ENCODE measurements around the gene NAALAD2. TPM values are rescaled to one million over a fixed set of nuclear protein-coding genes. Genes with fewer than 3 reads are reported as not detected.
"Not testable (repeated sequence)": the region's sequence is repeated elsewhere in the genome, so short reads cannot be mapped to it uniquely, and the experiment has no call there.

NAALAD2 gene
- total and polyA plus RNA-seq, 2 donors (not counting 1 experiment from before 2014, with no cell fraction given), result not detected

GRCh38 chr11:90167704-90168103 is 33.2 kb downstream of the NAALAD2 start:
- H2AFZ ChIP-seq (ENCODE audit: insufficient read depth, low read depth, low read length, poor library complexity, severe bottlenecking); H3K4me3 ChIP-seq (ENCODE audit: control extremely low read depth in 1 of 5, extremely low read depth in 1 of 5, insufficient read depth in 1 of 5, low read depth in 2 of 5, low read length in 4 of 5); ATAC-seq (ENCODE audit: low read depth); H3K27me3 Mint-ChIP-seq; H3K27me3 ChIP-seq (replicated peaks in 1 of 4; ENCODE audit: control extremely low read depth in 1 of 4, control insufficient read depth in 3 of 4, insufficient read depth in 4 of 4, low read length in 3 of 4); intact Hi-C loops (cut with micrococcal nuclease); H3K27ac ChIP-seq (ENCODE audit: low read length in 2 of 2); CTCF ChIA-PET; H3K4me3 Mint-ChIP-seq; H3K4me1 ChIP-seq (ENCODE audit: control insufficient read depth in 2 of 2, insufficient read depth in 2 of 2, low read length in 2 of 2); H3K9me3 Mint-ChIP-seq (ENCODE audit: insufficient read depth); H3K79me2 ChIP-seq (ENCODE audit: control insufficient read depth, insufficient read depth, low read length); H3K9ac ChIP-seq (ENCODE audit: low read length); H3K9me3 ChIP-seq (ENCODE audit: control extremely low read depth in 1 of 3, control insufficient read depth in 2 of 3, insufficient read depth in 1 of 3, low read length in 2 of 3); POLR2A ChIA-PET; H3K4me1 Mint-ChIP-seq; H4K20me1 ChIP-seq (ENCODE audit: control insufficient read depth, insufficient read depth, low read length, poor library complexity, severe bottlenecking); DNase-seq; H3K36me3 ChIP-seq (replicated peaks in 1 of 2; ENCODE audit: control extremely low read depth in 1 of 2, control insufficient read depth in 1 of 2, extremely low read depth in 1 of 2, insufficient read depth in 2 of 2, low read length in 1 of 2); H3K27ac Mint-ChIP-seq; H3K4me2 ChIP-seq (replicated peaks; ENCODE audit: low read depth, low read length, poor library complexity, severe bottlenecking): not testable (repeated sequence)
- WGBS (ENCODE audit: insufficient coverage), result 89% methylated on average over 8 of the region's 8 CpGs

- intact Hi-C loops (cut with micrococcal nuclease), result no loop called here
- DNase-seq (no peak), ATAC-seq (ENCODE audit: low read depth) (no peak)
- Histone ChIP-seq H3K4me2 (replicated peaks; ENCODE audit: low read depth, low read length, poor library complexity, severe bottlenecking) (no peak overlapping the region), H3K4me3 (ENCODE audit: control extremely low read depth in 1 of 5, extremely low read depth in 1 of 5, insufficient read depth in 1 of 5, low read depth in 2 of 5, low read length in 4 of 5) (no peak overlapping the region), H3K27ac (ENCODE audit: low read length in 2 of 2) (no peak overlapping the region), H4K20me1 (ENCODE audit: control insufficient read depth, insufficient read depth, low read length, poor library complexity, severe bottlenecking) (no peaks in the 10 kb centered on the region), H3K36me3 (replicated peaks in 1 of 2; ENCODE audit: control extremely low read depth in 1 of 2, control insufficient read depth in 1 of 2, extremely low read depth in 1 of 2, insufficient read depth in 2 of 2, low read length in 1 of 2) (no peaks in the 10 kb centered on the region), H3K9me3 (ENCODE audit: control extremely low read depth in 1 of 3, control insufficient read depth in 2 of 3, insufficient read depth in 1 of 3, low read length in 2 of 3) (peaks cover 0 to 3% (median 1%) of the 10 kb centered on the region in 3 donors), H3K4me1 (ENCODE audit: control insufficient read depth in 2 of 2, insufficient read depth in 2 of 2, low read length in 2 of 2) (no peaks in the 10 kb centered on the region), H2AFZ (ENCODE audit: insufficient read depth, low read depth, low read length, poor library complexity, severe bottlenecking) (no peak overlapping the region), H3K27me3 (replicated peaks in 1 of 4; ENCODE audit: control extremely low read depth in 1 of 4, control insufficient read depth in 3 of 4, insufficient read depth in 4 of 4, low read length in 3 of 4) (no peaks in the 10 kb centered on the region), H3K9ac (ENCODE audit: low read length) (no peak overlapping the region), H3K79me2 (ENCODE audit: control insufficient read depth, insufficient read depth, low read length) (no peaks in the 10 kb centered on the region)
- ChIA-PET CTCF (no interaction called here), POLR2A (no interaction called here)
- TF ChIP-seq CTCF (IDR thresholded peaks at IDR 0.05), result no peak
- no peak for TF ChIP-seq EZH2 (IDR thresholded peaks at IDR 0.05; ENCODE audit: borderline replicate concordance, insufficient read depth, low read depth, low read length, poor library complexity, severe bottlenecking)
- no CpG with 5 or more reads among the region's 3 CpGs for WGBS (ENCODE audit: insufficient coverage)
- H3K27ac Mint-ChIP-seq, result no peak overlapping the region
- no peak overlapping the region for H3K4me3 Mint-ChIP-seq
- H3K27me3 Mint-ChIP-seq, result peaks cover 7% of the 10 kb centered on the region
- H3K4me1 Mint-ChIP-seq, result no peaks in the 10 kb centered on the region
- no peaks in the 10 kb centered on the region for H3K9me3 Mint-ChIP-seq (ENCODE audit: insufficient read depth)
Measured at GRCh38 chr11:90168571-90168970, 34.1 kb downstream of the NAALAD2 start.

Measured in B cell (primary cell).